IMR-90 (cell line): ENCODE measurements around the gene IL3RA. TPM values are rescaled to one million over a fixed set of nuclear protein-coding genes. Genes with fewer than 3 reads are reported as not detected.

Experiments
- ATAC-seq: fragments of 200-7000 bp; cut with Tn5 transposase; 2 replicates; pipeline ENCODE4 v1.9.1; 2020; ENCODE audit warnings: low read depth, mild to moderate bottlenecking, moderate library complexity
- BruUV-seq: library from RNA; stranded (reverse); fragments of 400-500 nt; replicated peaks from 2 replicates; lab custom pipeline; 2021; lab: Mats Ljungman, UMichigan
- CTCF ChIA-PET: fragments of 300-600 bp; formaldehyde crosslinking; extraction: SDS; loops from one replicate; lab custom pipeline; 2021; ENCODE audit warnings: antibody characterized with exemption; lab: Yijun Ruan, JAX
- POLR2A ChIA-PET: fragments of 300-600 bp; sonication (Branson Sonifier 250); formaldehyde crosslinking; loops from one replicate; lab custom pipeline; 2022; ENCODE audit warnings: antibody characterized with exemption; ENCODE audit not compliant: unreplicated experiment; lab: Charles Lee
- DNase-seq: peaks from one replicate; pipeline ENCODE4 v3.0.0; 2013
- H2AFZ ChIP-seq: replicated peaks from 2 replicates; pipeline ENCODE3; 2013; ENCODE audit warnings: low read length, mild to moderate bottlenecking; ENCODE audit not compliant: poor library complexity
- H2AK5ac ChIP-seq: 2 replicates; pipeline ENCODE4 v1.6.1; 2013; ENCODE audit warnings: low read depth, low read length, inconsistent platforms
- H2AK9ac ChIP-seq: replicated peaks from 2 replicates; pipeline ENCODE3; 2013; ENCODE audit warnings: mild to moderate bottlenecking, low read depth, low read length, moderate library complexity; ENCODE audit not compliant: poor library complexity
- H2BK120ac ChIP-seq: 2 replicates; pipeline ENCODE4 v1.6.1; 2013; ENCODE audit warnings: low read depth, low read length, inconsistent platforms
- H2BK15ac ChIP-seq: 3 replicates; pipeline ENCODE4 v1.6.1; 2013; ENCODE audit warnings: low read depth, low read length, inconsistent platforms
- H2BK20ac ChIP-seq: 2 replicates; pipeline ENCODE4 v1.6.1; 2013; ENCODE audit warnings: low read depth, mild to moderate bottlenecking, inconsistent platforms, low read length, moderate library complexity
- H2BK5ac ChIP-seq: 2 replicates; pipeline ENCODE4 v1.6.1; 2013; ENCODE audit warnings: mild to moderate bottlenecking, low read depth, low read length, inconsistent platforms; ENCODE audit not compliant: poor library complexity, severe bottlenecking
- H3K14ac ChIP-seq: replicated peaks from 2 replicates; pipeline ENCODE4 v1.6.1; 2013; ENCODE audit warnings: low read depth, low read length, inconsistent platforms
- H3K18ac ChIP-seq: 2 replicates; pipeline ENCODE4 v1.6.1; 2013; ENCODE audit warnings: low read depth, low read length, control low read depth
- H3K23ac ChIP-seq: 2 replicates; pipeline ENCODE4 v1.6.1; 2013; ENCODE audit warnings: low read depth, low read length, inconsistent platforms
- H3K27ac ChIP-seq: 2 replicates; pipeline ENCODE4 v1.5.1; 2013; ENCODE audit warnings: mild to moderate bottlenecking, control low read depth, low read length; ENCODE audit not compliant: insufficient read depth
- H3K27me3 ChIP-seq: 2 replicates; pipeline ENCODE4 v1.6.1; 2013; ENCODE audit warnings: low read length; ENCODE audit not compliant: control insufficient read depth, insufficient read depth
- H3K36me3 ChIP-seq: 2 replicates; pipeline ENCODE4 v1.6.1; 2013; ENCODE audit warnings: low read length, mixed read lengths; ENCODE audit not compliant: control insufficient read depth, insufficient read depth
- H3K4ac ChIP-seq: 2 replicates; pipeline ENCODE4 v1.6.1; 2013; ENCODE audit warnings: low read depth, low read length, inconsistent platforms
- H3K4me1 ChIP-seq: 2 replicates; pipeline ENCODE4 v1.6.1; 2013; ENCODE audit warnings: low read length, mixed read lengths; ENCODE audit not compliant: control insufficient read depth, insufficient read depth
- H3K4me2 ChIP-seq: 2 replicates; pipeline ENCODE4 v1.6.1; 2013; ENCODE audit warnings: low read depth, mild to moderate bottlenecking, control low read depth, low read length, moderate library complexity
- H3K4me3 ChIP-seq: 2 replicates; pipeline ENCODE4 v1.5.1; 2013; ENCODE audit warnings: low read depth, mild to moderate bottlenecking, control low read depth, low read length, moderate library complexity; ENCODE audit not compliant: insufficient read depth
- H3K56ac ChIP-seq: 2 replicates; pipeline ENCODE4 v1.6.1; 2013; ENCODE audit warnings: low read length, inconsistent platforms; ENCODE audit not compliant: insufficient read depth; ENCODE audit errors: extremely low read depth
- H3K79me1 ChIP-seq, 2 experiments: 2 replicates each; pipeline ENCODE4 v1.6.1; 2013; ENCODE audit warnings: low read length in 2 of 2, inconsistent platforms in 1 of 2, low read depth in 1 of 2
- H3K9ac ChIP-seq: 2 replicates; pipeline ENCODE4 v1.6.1; 2013; ENCODE audit warnings: low read depth, low read length, control low read depth
- H3K9me1 ChIP-seq: 2 replicates; pipeline ENCODE4 v1.6.1; 2013; ENCODE audit warnings: low read length, inconsistent platforms; ENCODE audit not compliant: insufficient read depth
- H3K9me3 ChIP-seq: 2 replicates; pipeline ENCODE4 v1.6.1; 2013; ENCODE audit warnings: low read length; ENCODE audit not compliant: control insufficient read depth, insufficient read depth
- H4K20me1 ChIP-seq: 2 replicates; pipeline ENCODE4 v1.6.1; 2013; ENCODE audit warnings: low read length, inconsistent platforms; ENCODE audit not compliant: insufficient read depth
- H4K5ac ChIP-seq: 2 replicates; pipeline ENCODE4 v1.6.1; 2013; ENCODE audit warnings: mild to moderate bottlenecking, low read depth, low read length, control low read depth
- H4K8ac ChIP-seq, 2 experiments: 2 replicates each; pipeline ENCODE4 v1.6.1; 2013; ENCODE audit warnings: low read depth in 2 of 2, low read length in 2 of 2, control low read depth in 1 of 2, inconsistent platforms in 1 of 2
- H4K91ac ChIP-seq: 2 replicates; pipeline ENCODE4 v1.6.1; 2013; ENCODE audit warnings: low read depth, low read length, inconsistent platforms; ENCODE audit not compliant: insufficient read depth
- BHLHE40 ChIP-seq: fragments of 150-350 bp; IDR thresholded peaks from 2 replicates; pipeline ENCODE4 v1.6.1; 2016; ENCODE audit warnings: mild to moderate bottlenecking, low read depth, low read length
- CEBPB ChIP-seq: IDR thresholded peaks from 2 replicates; pipeline ENCODE4 v1.6.1; 2012; ENCODE audit warnings: low read depth, low read length, improper control_type of control experiment
- CHD1 ChIP-seq: IDR thresholded peaks from 2 replicates; pipeline ENCODE4 v1.6.1; 2012; ENCODE audit warnings: low read depth, low read length, improper control_type of control experiment
- ELK1 ChIP-seq: fragments of 150-350 bp; IDR thresholded peaks from 2 replicates; pipeline ENCODE4 v1.6.1; 2016; ENCODE audit warnings: low read depth, mild to moderate bottlenecking, low read length, moderate library complexity, borderline replicate concordance
- FOS ChIP-seq: fragments of 150-350 bp; IDR thresholded peaks from 2 replicates; pipeline ENCODE4 v1.6.1; 2016; ENCODE audit warnings: low read depth, low read length
- MAFK ChIP-seq: IDR thresholded peaks from 2 replicates; pipeline ENCODE4 v1.6.1; 2012; ENCODE audit warnings: low read depth, low read length, improper control_type of control experiment
- MAZ ChIP-seq: IDR thresholded peaks from 2 replicates; pipeline ENCODE4 v1.6.1; 2012; ENCODE audit warnings: low read depth, mild to moderate bottlenecking, low read length, improper control_type of control experiment, moderate library complexity, borderline replicate concordance
- POLR2A ChIP-seq: IDR thresholded peaks from 2 replicates; pipeline ENCODE4 v1.6.1; 2012; ENCODE audit warnings: mild to moderate bottlenecking, low read depth, low read length
- RFX5 ChIP-seq: IDR thresholded peaks from 2 replicates; pipeline ENCODE4 v1.8.0; 2012; ENCODE audit warnings: low read depth, mild to moderate bottlenecking, low read length, moderate library complexity
- USF2 ChIP-seq: fragments of 150-350 bp; IDR thresholded peaks from 2 replicates; pipeline ENCODE4 v1.6.1; 2017; ENCODE audit warnings: mild to moderate bottlenecking, antibody characterized with exemption, low read length, low read depth
- WGBS, 2 experiments: methylation state at CpG; one replicate each; pipeline versions ENCODE4 v1.1.5 to v1.1.7; 2013; ENCODE audit warnings: missing lambda C conversion rate in 2 of 2; ENCODE audit not compliant: insufficient read length in 1 of 2; ENCODE audit errors: extremely low coverage in 2 of 2; 5-methylcytosine and 5-hydroxymethylcytosine counted together
- dilution Hi-C: fragments of 300-500 bp; cut with HindIII; formaldehyde crosslinking; loops from one replicate; pipeline ENCODE4 v1.14.3; 2018; ENCODE audit warnings: low sequenced_read_pairs; ENCODE audit not compliant: unreplicated experiment
- in situ Hi-C: fragments of 300-500 bp; cut with MboI; formaldehyde crosslinking; loops from 3 replicates; pipeline ENCODE4 v1.14.3; 2019; ENCODE audit warnings: low sequenced_read_pairs, inconsistent platforms, mixed read lengths
- intact Hi-C: fragments of 100-400 bp; cut with micrococcal nuclease; formaldehyde crosslinking; loops from 2 replicates; pipeline ENCODE4 v1.10.0; 2022
- polyA plus RNA-seq, 3 experiments: library from polyadenylated mRNA; depleted of rRNA; stranded (reverse); fragments of >200 nt; gene quantifications; 2 replicates each; pipeline ENCODE4 v1.2.3, GENCODE V29; 2012; ENCODE audit warnings: low replicate concordance in 1 of 3
- total RNA-seq: library from RNA; depleted of rRNA; stranded (reverse); fragments of >200 nt; gene quantifications from 2 replicates; pipeline ENCODE4 v1.2.3, GENCODE V29; 2012

Gene IL3RA
- total and polyA plus RNA-seq, 2 of the 4 experiments (the other 2 are of a cell fraction), result not detected

- dilution Hi-C loops, result no loop called here
- H2AK9ac ChIP-seq, result no peak overlapping the region
- DNase-seq (no peak), ATAC-seq (no peak)
- no peak overlapping the region for H3K18ac ChIP-seq
- no TSS peak for BruUV-seq
- H3K36me3 ChIP-seq, result no peaks in the 10 kb centered on the region
- TF ChIP-seq FOS, result no peak
- no peak for TF ChIP-seq MAZ
- TF ChIP-seq POLR2A, result no peak
- TF ChIP-seq ELK1, result no peak
- no peak for TF ChIP-seq RFX5
- no peak for TF ChIP-seq MAFK
- TF ChIP-seq BHLHE40, result no peak
- no peak for TF ChIP-seq USF2
- no peak for TF ChIP-seq CEBPB
- TF ChIP-seq CHD1, result no peak
- no peak overlapping the region for H3K4ac ChIP-seq
- no peaks in the 10 kb centered on the region for H3K27me3 ChIP-seq
- intact Hi-C loops, result no loop called here
- H4K20me1 ChIP-seq, result no peaks in the 10 kb centered on the region
- no peak overlapping the region for H3K9ac ChIP-seq
- no peaks in the 10 kb centered on the region for H3K4me1 ChIP-seq
- no peak overlapping the region for H3K27ac ChIP-seq
- in situ Hi-C loops, result no loop called here
- H4K91ac ChIP-seq, result no peak overlapping the region
- WGBS, 2 experiments, result 79% methylated on average over 9 of the region's 18 CpGs; no CpG with 5 or more reads in 1 of the 2 experiments
- H3K79me1 ChIP-seq, result no peaks in the 10 kb centered on the region
- H4K8ac ChIP-seq, result no peak overlapping the region
- H2BK120ac ChIP-seq, result no peak overlapping the region
- no peak overlapping the region for H3K23ac ChIP-seq
- H2BK20ac ChIP-seq, result no peak overlapping the region
- ChIA-PET CTCF (no interaction called here), POLR2A (no interaction called here)
- no peak overlapping the region for H3K14ac ChIP-seq
- no peak overlapping the region for H2BK5ac ChIP-seq
- no peak overlapping the region for H3K4me3 ChIP-seq
- H4K5ac ChIP-seq, result no peak overlapping the region
- no peak overlapping the region for H3K56ac ChIP-seq
- peaks cover 9% of the 10 kb centered on the region for H3K9me3 ChIP-seq
- no peak overlapping the region for H2BK15ac ChIP-seq
- no peaks in the 10 kb centered on the region for H3K9me1 ChIP-seq
- H3K4me2 ChIP-seq, result no peak overlapping the region
- no peak overlapping the region for H2AK5ac ChIP-seq
- no peak overlapping the region for H2AFZ ChIP-seq
Measured at GRCh38 chrX:1316527-1316926, 20.1 kb upstream of the IL3RA start.
